ENCODE measurements around the gene ATG2A. TPM values are rescaled to one million over a fixed set of nuclear protein-coding genes. Genes with fewer than 3 reads are reported as not detected.
A peak's percentile ranks its signal among the peaks of the same experiment; 100 is the strongest.

The ATG2A gene
- total and polyA plus RNA-seq, 9 of the 15 experiments (the other 6 are each of a cell fraction or from before 2014, with no cell fraction given), result 0.25 to 45.9 (median 5.2) TPM

DNA sequence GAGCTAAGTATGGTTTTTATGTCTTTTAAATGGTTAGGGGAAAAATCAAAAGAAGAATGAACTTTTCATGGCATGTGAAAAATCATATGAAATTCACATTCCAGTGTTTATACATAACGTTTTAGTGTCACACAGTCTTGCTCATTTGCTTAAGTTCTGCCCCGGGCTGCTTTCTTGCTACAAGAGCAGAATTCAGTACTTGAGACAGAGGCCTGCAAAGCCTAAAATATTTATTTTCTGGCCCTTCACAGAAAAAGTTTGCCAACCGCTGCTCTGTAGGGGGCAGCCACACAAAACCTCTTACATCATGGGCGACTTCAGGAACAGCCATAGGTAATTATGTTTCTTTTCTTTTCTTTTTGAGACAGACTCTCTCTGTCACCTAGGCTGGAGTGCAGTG lies 1.0 kb upstream of the ATG2A start (continued):
- TF ChIP-seq ZBTB17 (CRISPR knock-in tag; IDR thresholded peaks at IDR 0.05) (no peak), ZFPM2 (CRISPR knock-in tag; IDR thresholded peaks at IDR 0.05) (no peak), YY1 (IDR thresholded peaks at IDR 0.05; ENCODE audit: borderline replicate concordance in 1 of 3, control insufficient read depth in 1 of 3, extremely low read depth in 1 of 3, insufficient read depth in 3 of 3, insufficient read length in 1 of 3, insufficient replicate concordance in 2 of 3, low read depth in 1 of 3, low read length in 2 of 3) (peak in 1 of 3 experiments; percentile 70), PRMT5 (CRISPR knock-in tag; IDR thresholded peaks at IDR 0.05) (no peak), CHCHD3 (CRISPR knock-in tag; IDR thresholded peaks at IDR 0.05) (no peak), TGIF2 (CRISPR knock-in tag; IDR thresholded peaks at IDR 0.05) (no peak), HOXB6 (CRISPR knock-in tag; IDR thresholded peaks at IDR 0.05; ENCODE audit: borderline replicate concordance) (no peak), SMARCC2 (IDR thresholded peaks at IDR 0.05; ENCODE audit: low read depth) (peak; percentile 53; the same call in 1 of the 2 replicates)
- TF ChIP-seq, protein P1, sequence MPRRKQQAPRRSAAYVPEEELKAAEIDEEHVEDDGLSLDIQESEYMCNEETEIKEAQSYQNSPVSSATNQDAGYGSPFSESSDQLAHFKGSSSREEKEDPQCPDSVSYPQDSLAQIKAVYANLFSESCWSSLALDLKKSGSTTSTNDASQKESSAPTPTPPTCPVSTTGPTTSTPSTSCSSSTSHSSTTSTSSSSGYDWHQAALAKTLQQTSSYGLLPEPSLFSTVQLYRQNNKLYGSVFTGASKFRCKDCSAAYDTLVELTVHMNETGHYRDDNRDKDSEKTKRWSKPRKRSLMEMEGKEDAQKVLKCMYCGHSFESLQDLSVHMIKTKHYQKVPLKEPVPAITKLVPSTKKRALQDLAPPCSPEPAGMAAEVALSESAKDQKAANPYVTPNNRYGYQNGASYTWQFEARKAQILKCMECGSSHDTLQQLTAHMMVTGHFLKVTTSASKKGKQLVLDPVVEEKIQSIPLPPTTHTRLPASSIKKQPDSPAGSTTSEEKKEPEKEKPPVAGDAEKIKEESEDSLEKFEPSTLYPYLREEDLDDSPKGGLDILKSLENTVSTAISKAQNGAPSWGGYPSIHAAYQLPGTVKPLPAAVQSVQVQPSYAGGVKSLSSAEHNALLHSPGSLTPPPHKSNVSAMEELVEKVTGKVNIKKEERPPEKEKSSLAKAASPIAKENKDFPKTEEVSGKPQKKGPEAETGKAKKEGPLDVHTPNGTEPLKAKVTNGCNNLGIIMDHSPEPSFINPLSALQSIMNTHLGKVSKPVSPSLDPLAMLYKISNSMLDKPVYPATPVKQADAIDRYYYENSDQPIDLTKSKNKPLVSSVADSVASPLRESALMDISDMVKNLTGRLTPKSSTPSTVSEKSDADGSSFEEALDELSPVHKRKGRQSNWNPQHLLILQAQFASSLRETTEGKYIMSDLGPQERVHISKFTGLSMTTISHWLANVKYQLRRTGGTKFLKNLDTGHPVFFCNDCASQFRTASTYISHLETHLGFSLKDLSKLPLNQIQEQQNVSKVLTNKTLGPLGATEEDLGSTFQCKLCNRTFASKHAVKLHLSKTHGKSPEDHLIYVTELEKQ (CRISPR knock-in tag; IDR thresholded peaks at IDR 0.05), result no peak
- TF ChIP-seq, protein P2, sequence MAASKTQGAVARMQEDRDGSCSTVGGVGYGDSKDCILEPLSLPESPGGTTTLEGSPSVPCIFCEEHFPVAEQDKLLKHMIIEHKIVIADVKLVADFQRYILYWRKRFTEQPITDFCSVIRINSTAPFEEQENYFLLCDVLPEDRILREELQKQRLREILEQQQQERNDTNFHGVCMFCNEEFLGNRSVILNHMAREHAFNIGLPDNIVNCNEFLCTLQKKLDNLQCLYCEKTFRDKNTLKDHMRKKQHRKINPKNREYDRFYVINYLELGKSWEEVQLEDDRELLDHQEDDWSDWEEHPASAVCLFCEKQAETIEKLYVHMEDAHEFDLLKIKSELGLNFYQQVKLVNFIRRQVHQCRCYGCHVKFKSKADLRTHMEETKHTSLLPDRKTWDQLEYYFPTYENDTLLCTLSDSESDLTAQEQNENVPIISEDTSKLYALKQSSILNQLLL (CRISPR knock-in tag; IDR thresholded peaks at IDR 0.05; ENCODE audit: borderline replicate concordance), result no peak
- TF ChIP-seq, protein P3, sequence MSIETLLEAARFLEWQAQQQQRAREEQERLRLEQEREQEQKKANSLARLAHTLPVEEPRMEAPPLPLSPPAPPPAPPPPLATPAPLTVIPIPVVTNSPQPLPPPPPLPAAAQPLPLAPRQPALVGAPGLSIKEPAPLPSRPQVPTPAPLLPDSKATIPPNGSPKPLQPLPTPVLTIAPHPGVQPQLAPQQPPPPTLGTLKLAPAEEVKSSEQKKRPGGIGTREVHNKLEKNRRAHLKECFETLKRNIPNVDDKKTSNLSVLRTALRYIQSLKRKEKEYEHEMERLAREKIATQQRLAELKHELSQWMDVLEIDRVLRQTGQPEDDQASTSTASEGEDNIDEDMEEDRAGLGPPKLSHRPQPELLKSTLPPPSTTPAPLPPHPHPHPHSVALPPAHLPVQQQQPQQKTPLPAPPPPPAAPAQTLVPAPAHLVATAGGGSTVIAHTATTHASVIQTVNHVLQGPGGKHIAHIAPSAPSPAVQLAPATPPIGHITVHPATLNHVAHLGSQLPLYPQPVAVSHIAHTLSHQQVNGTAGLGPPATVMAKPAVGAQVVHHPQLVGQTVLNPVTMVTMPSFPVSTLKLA (conservative IDR thresholded peaks at IDR 0.05), result no peak

Data from K562 (cell line).